Left renal pelvis (tissue), 4 donors: ENCODE data around the gene PPY. TPM values are rescaled to one million over a fixed set of nuclear protein-coding genes. Genes with fewer than 3 reads are reported as not detected.
"Not testable (repeated sequence)": the region's sequence is repeated elsewhere in the genome, so short reads cannot be mapped to it uniquely, and the experiment has no call there.

Source experiments
- DNase-seq, 4 donors: peaks; one replicate each; pipeline ENCODE4 v3.0.0-alpha.2; 2013; ENCODE audit warnings: low read depth in 4 of 4, low spot score in 3 of 4
- polyA plus RNA-seq, 4 donors: library from polyadenylated mRNA; unstranded; fragments of 120-200 nt; gene quantifications; one replicate each; pipeline ENCODE4 v1.2.1, GENCODE V29; 2013; ENCODE audit not compliant: insufficient read length in 4 of 4

The PPY gene
- under 1 TPM in 2 of 4 donors, not detected in 2; 0.34 to 0.43 TPM for polyA plus RNA-seq

DNA sequence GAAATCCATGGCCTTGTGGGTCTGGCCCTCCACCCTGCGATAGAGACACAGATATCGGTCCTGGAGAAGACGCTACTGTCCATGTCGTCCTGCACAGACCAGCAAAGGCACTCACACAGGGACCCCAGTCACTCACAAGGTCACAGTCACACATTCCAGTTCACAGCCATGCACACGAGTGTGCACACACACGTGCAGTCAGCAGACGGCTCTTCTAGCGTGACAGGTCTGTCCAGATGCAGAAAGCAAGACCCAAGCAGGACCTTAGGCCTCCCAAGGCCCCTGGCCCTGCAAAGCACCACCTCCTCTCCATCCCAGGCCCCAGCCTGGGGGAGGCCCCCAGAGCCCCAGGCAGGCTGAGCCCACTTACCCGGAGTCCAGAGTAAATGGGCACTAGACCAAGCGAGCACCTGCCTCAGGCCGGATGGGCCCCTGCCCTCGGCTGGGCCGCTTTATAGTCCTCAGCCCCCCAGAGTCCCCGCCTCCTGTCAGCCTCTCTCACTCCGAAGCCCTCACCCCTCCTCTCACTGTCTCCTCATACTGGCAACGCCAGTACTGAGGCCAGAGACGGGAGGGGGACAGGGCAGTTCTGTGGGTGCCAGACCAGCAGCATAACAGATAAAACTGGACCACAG lies at the start of gene PPY:
Gene PPY (minus strand): TSS at position 426 of the 635 bp plus-strand sequence. CDS start 822 bp downstream, outside the sequence.
- DNase-seq, result no peak

- DNase-seq, result no peak
These were observed 46.0 kb upstream of the PPY start for GRCh38 chr17:43988301-43988700.

DNA sequence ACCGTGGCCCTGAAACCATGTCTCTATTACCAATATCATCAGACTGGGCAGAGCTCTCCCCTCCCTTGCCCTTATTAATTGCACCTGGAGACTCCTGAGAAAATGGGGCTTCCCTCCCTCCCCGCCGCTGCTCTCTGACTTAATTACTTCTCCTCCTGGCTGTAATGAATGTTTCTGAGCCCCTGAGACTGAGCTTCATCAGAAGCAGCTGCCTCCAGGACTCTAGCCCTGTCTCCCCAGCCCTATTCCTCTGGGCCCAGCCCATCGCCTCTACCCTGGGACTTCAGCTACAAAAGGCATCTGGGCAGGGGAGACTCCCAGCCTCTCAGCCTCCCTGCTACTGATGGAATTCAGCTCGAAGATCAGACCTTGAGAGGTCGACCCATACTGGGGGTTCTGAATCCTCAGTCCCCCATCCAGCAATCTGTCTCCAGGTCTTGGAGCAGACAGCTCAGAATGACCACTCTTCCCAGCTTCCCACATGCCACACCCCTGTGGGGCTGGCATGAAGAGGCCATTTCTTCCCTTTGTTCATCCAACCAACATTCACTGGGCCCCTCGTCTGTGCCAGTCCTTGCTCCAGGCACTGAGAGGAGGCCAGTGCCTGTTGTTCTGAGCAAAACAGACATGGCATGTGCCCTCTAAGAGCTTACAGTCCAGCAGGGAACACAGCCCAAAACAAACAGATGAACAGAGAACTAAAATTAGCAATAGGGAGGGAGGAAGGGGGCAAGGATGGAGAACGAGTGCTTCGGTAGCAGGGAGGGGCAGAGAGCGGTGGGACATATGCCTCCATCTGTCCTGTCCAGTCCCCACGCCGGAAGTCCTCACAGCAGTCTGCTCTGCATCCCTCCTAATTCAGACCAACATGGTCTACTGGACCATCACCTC lies 45.1 kb upstream of the PPY start:
- no peak for DNase-seq

DNA sequence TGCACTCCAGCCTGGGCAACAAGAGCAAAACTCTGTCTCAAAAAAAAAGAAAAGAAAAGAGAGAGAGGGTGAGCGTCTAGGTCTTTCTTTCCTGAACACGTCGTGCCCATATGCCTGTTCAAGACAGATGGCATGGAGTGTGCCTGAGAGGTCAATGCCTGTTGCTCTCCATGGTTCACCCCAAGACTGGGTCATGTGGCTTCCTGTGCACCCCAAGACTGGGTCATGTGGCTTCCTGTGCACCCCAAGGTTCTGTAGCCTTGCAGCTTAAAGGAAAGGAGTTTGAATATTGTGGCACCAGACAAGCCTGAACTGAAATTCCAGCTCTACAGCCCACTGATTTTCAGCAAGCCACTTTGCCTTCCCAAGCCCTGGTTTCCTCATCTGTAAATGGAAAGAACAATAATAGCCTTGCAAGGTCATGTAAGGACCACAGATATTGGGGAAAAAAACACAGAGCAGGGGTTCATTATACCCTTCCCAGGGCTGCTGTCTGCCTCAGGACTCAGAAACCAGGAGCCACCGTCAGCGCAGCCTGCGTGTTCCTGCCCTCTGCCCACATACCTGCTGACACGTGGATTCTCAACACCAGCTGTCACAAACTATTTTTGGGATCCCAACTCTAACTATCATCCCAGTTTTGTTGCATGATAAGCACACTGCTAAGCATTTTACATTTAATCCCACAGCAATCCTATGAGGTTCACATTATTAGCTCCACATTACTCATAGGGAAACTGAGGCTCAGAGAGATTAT lies 44.1 kb upstream of the PPY start:
- DNase-seq, result no peak

- no peak for DNase-seq
These were observed 42.2 kb upstream of the PPY start for GRCh38 chr17:43984521-43984920.

DNA sequence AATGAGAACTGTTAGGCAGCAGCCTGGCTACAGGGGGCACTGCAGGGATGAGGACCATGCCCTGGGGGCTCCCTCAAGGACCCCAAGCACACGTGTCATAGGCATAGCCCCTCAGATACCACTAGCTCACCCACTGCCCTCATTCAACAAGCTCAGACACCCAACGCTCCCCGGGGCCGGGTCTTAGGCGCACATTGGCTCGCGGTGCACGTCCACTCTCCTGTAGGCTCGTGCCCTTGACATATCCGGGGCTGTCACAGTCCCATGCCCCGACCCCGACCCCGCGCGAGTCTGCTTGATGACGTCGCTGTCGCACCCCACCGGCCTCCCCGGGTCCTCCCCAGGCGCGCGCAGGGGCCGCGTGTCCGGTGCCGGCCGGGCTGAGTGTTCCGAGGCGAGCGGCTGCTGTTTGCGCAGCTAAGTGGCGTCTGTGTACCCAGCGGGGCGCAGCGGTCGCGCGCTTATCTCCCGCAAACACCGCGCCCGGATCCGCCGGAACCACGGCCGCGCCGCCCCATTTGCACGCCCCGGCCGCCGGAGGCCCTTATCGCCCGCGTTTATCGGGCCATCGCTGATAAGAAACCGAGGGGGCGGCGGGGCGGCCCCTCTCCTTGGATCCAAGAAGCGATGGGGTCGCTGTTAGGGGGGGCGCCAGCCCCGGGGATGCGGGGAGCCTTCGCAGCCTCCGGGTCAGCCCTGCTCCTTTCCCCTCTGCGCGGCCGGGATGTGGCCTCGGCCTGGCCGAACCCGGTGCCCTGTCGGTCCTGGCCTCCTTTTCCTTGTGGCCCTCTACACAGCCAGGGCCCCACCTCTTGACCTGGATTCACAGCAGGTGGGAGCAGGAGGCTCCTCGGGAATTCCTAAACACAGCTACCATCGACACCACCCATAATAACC lies 41.5 kb upstream of the PPY start:
- no peak for DNase-seq

- no peak for DNase-seq
These were observed 40.9 kb upstream of the PPY start for GRCh38 chr17:43983196-43983514.

DNA sequence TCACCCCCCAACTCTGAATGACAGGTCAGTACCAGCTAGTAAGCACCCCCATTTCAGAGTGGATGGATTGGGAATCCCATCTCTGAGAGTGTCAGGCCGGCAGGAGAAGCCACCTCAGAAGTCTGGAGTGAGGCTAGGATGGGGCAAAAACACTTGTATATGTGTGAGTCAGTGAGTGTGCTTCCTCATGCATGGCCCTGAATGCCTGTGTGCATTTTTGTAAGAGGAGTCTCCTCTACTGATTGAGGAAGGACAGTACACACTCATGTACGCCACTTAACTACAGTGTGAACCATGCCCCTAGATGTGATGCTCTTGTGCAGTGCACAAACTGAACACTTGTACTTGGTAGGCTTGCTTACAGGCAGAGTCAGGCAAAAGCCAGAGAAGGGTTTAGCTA lies 39.9 kb upstream of the PPY start:
- DNase-seq, result no peak

DNA sequence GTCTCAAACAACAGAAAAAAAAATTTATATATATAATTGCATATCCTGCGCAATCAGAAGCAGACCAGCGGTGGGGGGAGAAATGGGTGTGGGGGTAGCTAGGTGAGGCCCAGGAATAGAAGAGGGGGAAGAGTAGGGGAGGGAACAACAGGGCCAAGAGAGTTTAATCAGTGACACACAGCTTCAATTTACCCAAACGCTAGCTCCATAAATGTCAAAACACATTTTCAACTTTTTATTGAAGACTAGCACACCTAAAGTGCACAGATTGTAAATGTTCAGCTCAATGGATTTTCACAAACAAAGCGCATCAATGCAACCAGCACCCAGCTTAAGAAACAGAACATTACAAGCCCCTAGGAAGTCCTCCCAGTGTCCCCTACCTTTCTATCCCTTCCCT lies 37.4 kb upstream of the PPY start:
- no peak for DNase-seq

- no peak for DNase-seq
These were observed 36.7 kb upstream of the PPY start for GRCh38 chr17:43979011-43979410.

- DNase-seq, result no peak
These were observed 35.8 kb upstream of the PPY start for GRCh38 chr17:43978078-43978477.

DNA sequence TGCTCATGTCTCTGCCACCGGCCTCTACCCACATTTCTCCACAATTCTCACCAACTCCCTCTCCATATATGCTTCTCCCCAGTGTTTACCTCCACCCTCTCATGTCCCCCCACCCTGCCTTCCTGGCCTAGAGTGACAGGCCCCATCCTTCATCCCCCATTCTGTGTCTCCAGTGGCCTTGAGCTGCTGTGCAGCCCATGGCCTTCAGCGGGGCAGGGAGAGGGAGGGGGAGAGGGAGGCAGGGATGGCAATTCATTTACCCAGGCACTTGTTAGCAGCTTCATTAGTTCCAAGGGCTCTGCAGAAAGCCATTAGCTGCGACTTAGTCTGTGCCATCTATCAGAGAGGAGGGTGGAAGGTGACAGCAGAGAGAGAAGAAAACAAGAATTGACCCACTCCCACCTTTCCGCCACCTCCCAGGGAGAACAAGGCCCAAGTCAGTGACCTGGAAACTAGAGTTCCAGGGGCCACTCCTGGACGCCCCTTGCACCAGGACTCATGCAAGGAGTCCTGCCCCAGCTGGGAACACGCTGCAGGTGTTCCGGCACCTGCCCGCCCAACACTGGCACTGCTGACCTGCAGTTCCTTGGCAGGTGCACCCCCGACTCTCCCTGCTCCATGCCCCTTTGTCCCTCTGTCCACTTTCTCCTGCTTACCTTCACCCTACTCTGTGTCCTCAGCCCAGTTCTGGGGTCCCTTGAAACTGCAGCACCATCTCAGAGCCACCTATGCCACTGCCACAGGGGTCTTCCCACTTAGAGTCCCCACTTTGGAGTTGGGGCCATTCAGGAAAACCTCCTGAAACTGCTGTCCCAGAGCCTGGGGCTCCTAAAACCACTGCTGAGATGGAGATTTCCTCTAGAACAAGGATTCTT lies 34.9 kb upstream of the PPY start:
- DNase-seq, result no peak

DNA sequence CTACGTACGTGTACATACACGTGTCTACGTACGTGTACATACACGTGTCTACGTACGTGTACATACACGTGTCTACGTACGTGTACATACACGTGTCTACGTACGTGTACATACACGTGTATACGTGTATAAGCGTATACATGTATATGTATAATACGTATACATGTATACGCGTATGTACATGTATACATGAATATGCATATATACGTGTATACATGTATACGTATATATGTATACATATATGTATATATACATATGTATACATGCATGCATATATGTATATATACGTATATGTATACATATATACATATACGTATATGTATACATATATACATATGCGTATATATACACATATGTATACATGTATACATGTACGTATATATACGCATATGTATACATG lies 33.6 kb upstream of the PPY start:
- no peak for DNase-seq

- DNase-seq, result no peak
These were observed 32.3 kb upstream of the PPY start for GRCh38 chr17:43974382-43975266.

- DNase-seq, result not testable (repeated sequence)
These were observed 30.4 kb upstream of the PPY start for GRCh38 chr17:43972444-43973212.

GRCh38 chr17:43971436-43971835 lies 29.2 kb upstream of the PPY start:
- DNase-seq, result not testable (repeated sequence)

DNA sequence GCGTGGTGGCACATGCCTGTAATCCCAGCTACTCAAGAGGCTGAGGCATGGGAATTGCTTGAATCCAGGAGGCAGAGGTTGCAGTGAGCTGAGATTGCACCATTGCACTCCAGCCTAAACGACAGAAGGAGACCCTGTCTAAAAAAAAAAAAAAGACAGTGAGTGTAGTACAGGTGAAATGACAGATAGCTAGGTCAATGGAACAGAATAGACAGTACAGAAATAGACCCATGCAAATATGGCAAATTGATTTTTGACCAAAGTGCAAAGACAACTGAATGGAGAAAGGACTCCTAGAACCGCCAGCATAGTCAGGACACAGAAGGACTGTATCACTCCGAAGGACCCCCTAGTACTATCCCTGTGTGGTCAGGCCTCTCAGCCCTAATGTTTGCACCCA lies 28.1 kb upstream of the PPY start:
- no peak for DNase-seq
